ENCODE data around the gene TENM3. TPM values are rescaled to one million over a fixed set of nuclear protein-coding genes. Genes with fewer than 3 reads are reported as not detected.

The TENM3 gene
- total RNA-seq, 4 donors from 2014 or later, result 3.4 to 9.8 (median 6.9) TPM

DNA sequence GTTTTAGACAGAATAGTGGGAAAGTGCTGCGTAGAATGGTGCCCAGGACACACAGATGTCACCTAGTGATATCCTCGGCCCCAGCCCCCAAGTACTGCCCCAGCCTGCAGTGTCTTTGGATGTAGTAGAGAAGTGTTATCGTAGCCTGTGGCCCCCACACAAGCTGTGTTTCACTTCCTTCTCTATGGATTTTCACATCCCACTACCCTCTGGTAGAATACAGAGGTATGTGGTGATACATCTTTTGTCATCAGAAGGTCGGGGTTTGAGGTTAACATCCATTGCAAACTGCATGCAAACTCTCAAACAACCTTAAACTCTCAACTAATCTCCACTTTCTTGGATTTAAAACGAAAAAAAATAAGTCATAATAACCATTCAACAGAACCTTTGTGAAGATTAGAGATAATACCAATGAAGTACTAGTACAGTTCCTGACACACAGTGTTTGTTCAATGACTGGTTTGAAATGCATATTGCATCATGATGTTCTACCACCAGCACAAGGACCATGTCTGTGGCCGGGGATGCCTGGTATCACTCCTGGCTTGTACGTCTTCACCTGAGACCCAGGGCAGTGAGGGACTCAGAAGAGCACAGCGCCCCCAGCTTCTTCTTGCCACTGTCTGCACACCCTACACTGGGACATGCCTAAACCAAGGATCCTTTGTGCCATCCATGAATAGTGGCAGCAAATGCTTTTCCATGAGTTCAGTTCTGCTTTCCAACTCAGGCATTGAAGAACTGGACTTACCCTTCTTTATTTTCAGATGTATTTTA is 406.7 kb downstream of the TENM3 start:
- no peaks in the 10 kb centered on the region for H3K36me3 ChIP-seq
- no peaks in the 10 kb centered on the region for H3K4me1 ChIP-seq
- in situ Hi-C loops (cut with MboI; ENCODE audit: low pct_ligation_motif_present in 1 of 4, low pct_unique_long_range_greater_than_20kb in 1 of 4, low sequenced_read_pairs in 3 of 4), result no loop called here
- WGBS, 2 donors (ENCODE audit: low coverage in 1 of 2), result 67 to 68% methylated on average over 1 to 8 of the region's 8 CpGs
- intact Hi-C loops (cut with DNase I; ENCODE audit: low total_unique reads), result no loop called here
- no peak for DNase-seq
- no peak overlapping the region for H3K27ac ChIP-seq
- no peaks in the 10 kb centered on the region for H3K27me3 ChIP-seq
- TF ChIP-seq POLR2AphosphoS5 (IDR thresholded peaks at IDR 0.05) (no peak), EP300 (IDR thresholded peaks at IDR 0.05; ENCODE audit: low read depth) (no peak), POLR2A (IDR thresholded peaks at IDR 0.05) (no peak)
- TF ChIP-seq, protein P1, sequence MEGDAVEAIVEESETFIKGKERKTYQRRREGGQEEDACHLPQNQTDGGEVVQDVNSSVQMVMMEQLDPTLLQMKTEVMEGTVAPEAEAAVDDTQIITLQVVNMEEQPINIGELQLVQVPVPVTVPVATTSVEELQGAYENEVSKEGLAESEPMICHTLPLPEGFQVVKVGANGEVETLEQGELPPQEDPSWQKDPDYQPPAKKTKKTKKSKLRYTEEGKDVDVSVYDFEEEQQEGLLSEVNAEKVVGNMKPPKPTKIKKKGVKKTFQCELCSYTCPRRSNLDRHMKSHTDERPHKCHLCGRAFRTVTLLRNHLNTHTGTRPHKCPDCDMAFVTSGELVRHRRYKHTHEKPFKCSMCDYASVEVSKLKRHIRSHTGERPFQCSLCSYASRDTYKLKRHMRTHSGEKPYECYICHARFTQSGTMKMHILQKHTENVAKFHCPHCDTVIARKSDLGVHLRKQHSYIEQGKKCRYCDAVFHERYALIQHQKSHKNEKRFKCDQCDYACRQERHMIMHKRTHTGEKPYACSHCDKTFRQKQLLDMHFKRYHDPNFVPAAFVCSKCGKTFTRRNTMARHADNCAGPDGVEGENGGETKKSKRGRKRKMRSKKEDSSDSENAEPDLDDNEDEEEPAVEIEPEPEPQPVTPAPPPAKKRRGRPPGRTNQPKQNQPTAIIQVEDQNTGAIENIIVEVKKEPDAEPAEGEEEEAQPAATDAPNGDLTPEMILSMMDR (IDR thresholded peaks at IDR 0.05), result no peak
- H3K4me3 ChIP-seq, result no peak overlapping the region
- no peaks in the 10 kb centered on the region for H3K9me3 ChIP-seq

DNA sequence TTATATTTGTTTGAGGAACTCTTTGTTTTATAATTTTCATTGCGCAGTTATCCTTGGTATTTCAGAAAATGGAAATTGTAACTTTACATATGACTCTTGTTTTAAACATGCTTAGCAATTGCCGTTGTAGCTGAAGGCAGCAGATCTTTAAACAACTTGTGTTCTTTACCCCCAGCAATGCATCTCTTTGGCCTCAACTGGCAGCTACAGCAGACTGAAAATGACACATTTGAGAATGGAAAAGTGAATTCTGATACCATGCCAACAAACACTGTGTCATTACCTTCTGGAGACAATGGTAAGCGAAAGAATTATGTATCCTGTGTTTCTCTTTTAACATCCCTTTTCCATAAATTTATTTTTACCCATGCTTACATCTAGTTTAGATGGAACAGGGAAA is 410.4 kb downstream of the TENM3 start:
- in situ Hi-C loops (cut with MboI; ENCODE audit: low pct_ligation_motif_present in 1 of 4, low pct_unique_long_range_greater_than_20kb in 1 of 4, low sequenced_read_pairs in 3 of 4) (no loop called here), intact Hi-C loops (cut with DNase I; ENCODE audit: low total_unique reads) (no loop called here)
- Histone ChIP-seq H3K27me3 (no peaks in the 10 kb centered on the region), H3K36me3 (no peaks in the 10 kb centered on the region), H3K4me3 (no peak overlapping the region), H3K27ac (no peak overlapping the region), H3K4me1 (no peaks in the 10 kb centered on the region), H3K9me3 (no peaks in the 10 kb centered on the region)
- TF ChIP-seq POLR2A (IDR thresholded peaks at IDR 0.05) (no peak), POLR2AphosphoS5 (IDR thresholded peaks at IDR 0.05) (no peak), EP300 (IDR thresholded peaks at IDR 0.05; ENCODE audit: low read depth) (no peak)
- TF ChIP-seq, protein P1 (IDR thresholded peaks at IDR 0.05), result no peak
- 80 to 89% methylated on average over 3 of the region's 3 CpGs for WGBS, 2 donors (ENCODE audit: low coverage in 1 of 2)
- no peak for DNase-seq

DNA sequence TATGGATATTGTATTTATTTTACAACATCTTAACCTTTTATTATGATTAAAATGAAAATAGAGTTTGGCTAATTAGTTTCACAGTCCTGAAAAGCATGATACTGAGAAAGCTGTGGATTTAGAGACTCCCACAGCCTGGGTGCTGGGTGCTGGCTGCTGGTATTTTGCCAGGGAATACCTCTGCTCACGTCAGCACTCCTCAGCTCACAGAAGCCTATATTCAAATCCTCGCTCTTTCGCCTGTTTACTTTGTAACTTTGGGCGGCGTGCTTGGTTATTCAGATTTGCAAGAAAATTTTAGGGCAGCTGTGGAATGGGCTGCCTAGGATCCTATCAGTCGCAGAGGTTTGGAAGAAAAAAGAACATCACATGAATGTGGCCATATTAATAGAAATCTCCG is 412.1 kb downstream of the TENM3 start:
- no peaks in the 10 kb centered on the region for H3K27me3 ChIP-seq
- no peak for DNase-seq
- WGBS, 2 donors (ENCODE audit: low coverage in 1 of 2), result 66 to 72% methylated on average over 3 to 7 of the region's 7 CpGs
- H3K4me3 ChIP-seq, result no peak overlapping the region
- TF ChIP-seq POLR2AphosphoS5 (IDR thresholded peaks at IDR 0.05), result no peak
- no peak for TF ChIP-seq EP300 (IDR thresholded peaks at IDR 0.05; ENCODE audit: low read depth)
- no peaks in the 10 kb centered on the region for H3K4me1 ChIP-seq
- in situ Hi-C loops (cut with MboI; ENCODE audit: low pct_ligation_motif_present in 1 of 4, low pct_unique_long_range_greater_than_20kb in 1 of 4, low sequenced_read_pairs in 3 of 4) (no loop called here), intact Hi-C loops (cut with DNase I; ENCODE audit: low total_unique reads) (no loop called here)
- H3K9me3 ChIP-seq, result no peaks in the 10 kb centered on the region
- H3K36me3 ChIP-seq, result no peaks in the 10 kb centered on the region
- H3K27ac ChIP-seq, result no peak overlapping the region

DNA sequence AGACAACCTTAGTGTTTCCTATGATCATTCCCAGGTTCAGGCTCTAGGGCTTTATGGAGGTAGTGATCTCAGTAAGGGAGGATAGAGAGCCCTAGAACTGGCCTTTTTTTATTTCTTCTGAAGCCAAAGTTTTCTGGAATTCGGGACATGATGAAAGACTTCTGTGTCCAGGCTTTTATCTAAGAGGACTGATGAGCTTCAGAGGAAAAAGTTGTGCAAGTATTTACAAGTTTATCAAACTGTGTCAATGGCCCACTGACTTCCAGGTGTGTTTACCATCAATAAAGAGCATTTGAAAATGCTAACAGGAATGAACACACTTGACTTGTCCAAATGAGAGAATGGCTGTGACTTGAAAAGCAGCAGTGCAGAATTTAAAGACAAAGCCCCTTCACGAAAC is 419.3 kb downstream of the TENM3 start:
- 51 to 75% methylated on average over 2 of the region's 2 CpGs for WGBS, 2 donors (ENCODE audit: low coverage in 1 of 2)
- Histone ChIP-seq H3K9me3 (no peaks in the 10 kb centered on the region), H3K4me1 (no peaks in the 10 kb centered on the region), H3K27ac (no peak overlapping the region), H3K4me3 (no peak overlapping the region), H3K36me3 (no peaks in the 10 kb centered on the region), H3K27me3 (no peaks in the 10 kb centered on the region)
- intact Hi-C loops (cut with DNase I; ENCODE audit: low total_unique reads) (loop anchor here (5.0 to 10.0 kb wide), 2 partner anchors 340 to 1148 kb away; no protein-coding TSS in a partner anchor), in situ Hi-C loops (cut with MboI; ENCODE audit: low pct_ligation_motif_present in 1 of 4, low pct_unique_long_range_greater_than_20kb in 1 of 4, low sequenced_read_pairs in 3 of 4) (no loop called here)
- TF ChIP-seq POLR2AphosphoS5 (IDR thresholded peaks at IDR 0.05) (no peak), EP300 (IDR thresholded peaks at IDR 0.05; ENCODE audit: low read depth) (no peak), POLR2A (IDR thresholded peaks at IDR 0.05) (no peak)
- TF ChIP-seq, protein P1 (IDR thresholded peaks at IDR 0.05), result no peak
- no peak for DNase-seq
